ENCODE data around the gene PARD3.

The PARD3 gene

DNA sequence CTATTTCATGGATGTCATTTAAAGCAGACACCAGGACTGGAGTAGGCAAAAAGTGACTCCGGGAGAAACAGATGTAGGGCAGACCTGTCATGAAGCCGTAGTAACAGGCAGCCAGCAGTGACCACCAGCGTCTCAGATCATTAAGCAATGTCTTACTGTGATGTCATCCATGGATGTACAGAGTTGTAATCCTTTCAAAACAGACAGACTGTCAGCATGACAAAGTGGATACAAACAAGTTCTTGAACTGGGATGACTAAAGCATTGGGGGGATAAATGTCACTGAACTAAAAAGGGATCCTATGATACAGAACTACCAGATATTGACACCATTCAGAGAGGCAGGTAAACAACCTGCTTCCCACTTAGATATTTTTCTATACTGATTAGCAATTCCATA, 675.5 kb downstream of the PARD3 start:
- no peak for DNase-seq

DNA sequence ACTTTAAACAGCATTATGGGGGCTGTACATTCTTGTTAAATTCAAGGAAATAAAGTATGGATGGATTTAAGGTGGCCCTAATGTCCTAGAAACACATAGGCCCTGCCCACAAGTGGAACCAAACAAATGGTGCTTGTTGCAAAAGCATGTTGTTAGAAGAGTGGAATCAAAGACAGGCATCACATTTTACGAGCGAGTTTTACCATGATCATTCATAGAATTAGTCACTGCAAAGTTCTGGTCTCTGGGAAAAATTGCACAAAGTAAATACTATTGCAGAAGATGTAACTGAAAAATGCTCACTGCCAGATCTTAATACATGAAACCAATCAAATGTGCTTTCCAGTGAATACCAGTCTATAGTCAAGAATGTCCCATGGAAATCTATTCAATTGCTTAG, 677.1 kb downstream of the PARD3 start:
- DNase-seq = no peak

DNA sequence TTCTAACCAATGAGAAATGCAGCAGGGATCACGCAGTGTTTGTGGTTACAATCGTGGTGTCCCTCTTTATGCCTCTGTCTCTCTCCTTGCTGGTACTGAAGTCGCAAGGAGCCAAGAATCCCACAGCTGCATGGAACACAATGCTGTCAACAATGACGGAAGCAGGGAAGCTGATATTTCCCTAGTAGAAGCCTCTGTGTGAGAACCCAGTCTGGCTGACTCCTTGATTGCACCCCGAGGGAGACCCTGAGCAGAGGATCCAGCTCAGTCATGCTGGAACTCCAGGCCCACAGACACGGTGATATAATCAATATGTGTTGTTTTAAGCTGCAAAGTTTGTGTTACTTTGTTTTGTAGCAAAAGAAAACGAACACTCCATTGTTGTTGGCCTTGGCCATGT, 677.9 kb downstream of the PARD3 start:
- no peak for DNase-seq

DNA sequence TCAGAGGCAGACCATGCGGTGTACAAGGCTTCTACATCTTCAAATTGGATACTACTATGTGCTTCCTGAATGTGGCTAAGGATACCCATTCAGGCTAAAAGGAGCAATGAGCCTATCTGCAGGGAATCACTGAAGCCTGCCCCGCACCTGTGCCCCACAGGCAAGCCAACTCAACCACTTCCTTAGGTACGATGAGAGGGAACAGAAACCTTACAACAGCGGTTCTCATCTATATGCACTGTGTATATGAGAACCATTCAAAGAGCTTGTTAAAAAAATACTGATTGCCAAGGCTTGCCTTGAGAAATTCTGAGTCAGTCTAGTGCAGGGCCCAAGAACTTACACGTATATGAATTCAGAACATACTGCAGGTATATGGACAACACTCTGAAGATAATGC, 679.6 kb downstream of the PARD3 start:
- no peak for DNase-seq

DNA sequence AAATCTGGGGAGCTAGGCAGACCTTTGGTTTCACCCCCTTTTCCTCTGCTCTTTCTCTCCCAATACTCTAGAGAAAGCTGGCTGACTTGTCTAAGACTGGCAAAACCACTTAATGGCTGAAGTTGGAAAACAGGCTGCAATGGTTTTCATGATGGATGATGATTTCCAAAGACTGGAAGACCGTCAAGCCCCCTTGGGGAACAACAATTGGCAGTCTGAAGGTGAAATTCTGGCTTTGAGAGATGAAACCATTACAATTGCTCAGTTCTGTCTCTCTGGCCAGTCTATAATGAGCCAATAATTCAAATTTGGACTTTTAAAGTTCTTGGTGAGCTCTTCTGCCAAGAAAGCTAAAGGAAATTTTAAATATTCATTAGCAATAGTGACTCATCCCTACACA, 680.5 kb downstream of the PARD3 start:
- no peak for DNase-seq

DNA sequence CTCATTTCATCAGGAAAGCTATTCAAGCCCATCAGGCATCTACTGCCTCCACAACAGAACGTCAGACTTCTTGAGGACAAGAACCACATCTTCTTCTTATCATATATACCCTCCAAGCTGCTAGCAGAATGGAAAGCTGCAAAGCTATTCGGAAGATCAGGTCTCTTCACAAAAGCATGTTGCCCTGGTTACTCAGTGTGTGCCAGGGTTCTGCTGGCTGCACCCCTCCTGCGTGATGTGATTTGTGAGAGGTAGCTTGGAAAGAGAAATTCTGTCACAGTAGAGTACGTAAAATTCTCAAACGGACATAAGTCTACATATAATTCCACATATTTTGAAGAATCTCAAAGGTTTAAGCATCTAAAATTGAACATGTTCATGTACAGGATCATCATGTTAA, 681.7 kb downstream of the PARD3 start:
- no peak for DNase-seq

DNA sequence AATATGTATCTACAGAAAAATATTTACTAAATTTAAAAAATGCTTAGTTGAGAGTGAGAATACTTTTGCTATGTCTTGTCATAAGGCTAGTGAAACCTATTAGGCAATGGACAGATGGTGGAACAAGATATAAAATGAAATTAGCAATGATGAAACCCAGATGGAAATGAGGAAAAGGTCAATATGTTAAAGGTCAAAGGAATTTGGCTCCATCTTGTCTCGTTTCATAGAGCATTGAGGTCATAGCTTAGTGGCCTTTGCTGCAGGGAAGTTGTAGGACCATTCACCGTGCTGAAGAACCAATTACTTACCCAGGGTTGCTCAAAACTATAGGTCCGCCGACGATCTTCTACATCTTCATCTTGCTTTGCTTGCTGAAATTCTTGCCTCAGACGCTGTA, 683.9 kb downstream of the PARD3 start:
- DNase-seq = no peak

DNA sequence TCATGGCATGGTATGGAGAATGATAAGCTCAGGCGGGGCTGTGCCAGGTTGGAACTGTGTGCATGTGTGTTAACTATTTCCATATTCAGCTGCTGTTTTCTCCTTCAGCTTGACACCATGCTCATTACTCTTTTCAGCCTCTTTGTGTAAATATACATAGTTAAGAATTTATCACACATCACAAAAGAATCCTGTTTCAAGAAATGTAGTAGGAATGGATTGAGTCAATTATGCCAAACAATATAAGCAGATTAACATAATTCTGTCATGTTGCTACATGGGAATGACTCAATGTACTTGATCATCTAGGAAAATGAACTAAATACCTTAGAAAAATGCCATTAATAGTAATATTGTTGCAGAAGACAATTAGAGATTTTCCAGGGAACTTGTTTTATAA, 687.4 kb downstream of the PARD3 start:
- DNase-seq = no peak

DNA sequence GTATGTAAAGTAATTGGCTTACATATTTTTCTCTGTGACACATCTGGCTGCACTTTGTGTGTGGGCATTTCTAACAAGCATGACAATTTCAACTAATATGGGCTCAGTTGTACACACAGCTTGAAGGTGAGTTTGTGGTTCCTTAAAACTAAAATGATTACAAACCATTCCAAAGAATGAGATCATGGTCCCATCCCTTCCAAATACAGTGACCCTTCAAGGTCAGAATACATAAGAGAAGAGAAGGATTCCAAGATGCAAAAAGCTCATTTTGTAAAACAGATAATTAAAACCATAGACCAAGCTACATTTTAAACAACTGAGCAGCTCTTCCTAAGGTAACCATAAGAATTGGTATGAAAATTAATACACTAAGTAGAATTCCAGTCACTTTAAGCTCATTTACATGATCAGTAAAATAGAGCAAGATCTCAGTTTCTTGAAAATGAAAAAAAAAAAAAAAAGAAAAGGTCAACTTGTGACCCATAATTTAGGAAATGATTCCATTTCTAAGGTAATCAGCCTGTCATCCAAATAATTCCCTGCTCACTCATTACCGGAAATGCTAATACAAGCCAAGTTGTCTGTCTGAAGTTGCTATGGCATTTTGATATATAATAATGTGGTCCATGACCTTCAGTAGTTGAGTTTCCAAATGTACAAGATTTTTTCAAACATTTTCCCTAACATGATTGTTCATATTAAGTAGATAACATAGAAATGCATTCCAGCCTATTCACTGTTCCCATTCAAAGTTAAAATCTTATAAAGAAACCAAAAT, 688.5 kb downstream of the PARD3 start:
- no peak for DNase-seq

DNA sequence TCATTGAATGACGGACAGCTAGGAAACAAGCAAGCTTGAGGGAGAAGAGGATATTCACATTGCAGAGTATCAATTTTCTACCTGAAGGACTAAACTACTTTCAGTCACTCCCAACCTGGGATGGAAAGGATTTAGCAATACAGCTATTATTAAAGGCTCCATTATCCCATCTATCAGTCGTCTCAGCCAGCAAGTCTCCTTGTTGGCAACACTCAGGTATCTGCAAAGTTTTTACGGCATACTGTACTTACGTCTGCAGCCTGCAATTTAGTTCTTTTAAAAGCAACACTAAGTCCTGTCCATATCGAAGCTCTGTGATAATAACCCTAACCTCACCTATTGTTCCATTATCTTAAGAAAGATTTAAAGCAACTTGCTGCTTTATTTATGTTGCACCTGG, 689.4 kb downstream of the PARD3 start:
- no peak for DNase-seq

DNA sequence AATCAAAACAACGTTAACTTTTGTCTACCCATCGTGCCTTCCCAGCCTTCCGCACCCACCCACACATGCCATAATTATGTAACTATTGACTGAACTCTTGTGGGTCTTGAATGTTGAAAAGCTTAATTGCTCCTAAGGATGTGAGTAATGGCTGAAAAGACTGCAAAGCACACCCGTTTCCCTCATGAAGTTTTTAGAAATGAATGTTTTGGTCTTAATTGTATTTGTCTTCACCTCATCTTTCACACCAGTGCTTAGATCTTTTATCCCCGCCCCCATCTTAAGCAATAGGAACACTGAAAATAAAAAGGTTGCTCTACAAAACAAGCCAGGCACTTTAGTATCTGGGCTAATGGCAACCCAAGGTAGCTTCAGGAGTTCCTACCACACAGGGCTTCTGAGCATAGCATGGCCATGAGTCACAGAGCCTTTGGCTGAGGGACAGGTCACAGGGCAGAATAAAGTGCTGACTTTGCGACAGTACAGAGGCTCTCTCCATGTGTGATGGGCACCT, 690.5 kb downstream of the PARD3 start:
- no peak for DNase-seq

DNA sequence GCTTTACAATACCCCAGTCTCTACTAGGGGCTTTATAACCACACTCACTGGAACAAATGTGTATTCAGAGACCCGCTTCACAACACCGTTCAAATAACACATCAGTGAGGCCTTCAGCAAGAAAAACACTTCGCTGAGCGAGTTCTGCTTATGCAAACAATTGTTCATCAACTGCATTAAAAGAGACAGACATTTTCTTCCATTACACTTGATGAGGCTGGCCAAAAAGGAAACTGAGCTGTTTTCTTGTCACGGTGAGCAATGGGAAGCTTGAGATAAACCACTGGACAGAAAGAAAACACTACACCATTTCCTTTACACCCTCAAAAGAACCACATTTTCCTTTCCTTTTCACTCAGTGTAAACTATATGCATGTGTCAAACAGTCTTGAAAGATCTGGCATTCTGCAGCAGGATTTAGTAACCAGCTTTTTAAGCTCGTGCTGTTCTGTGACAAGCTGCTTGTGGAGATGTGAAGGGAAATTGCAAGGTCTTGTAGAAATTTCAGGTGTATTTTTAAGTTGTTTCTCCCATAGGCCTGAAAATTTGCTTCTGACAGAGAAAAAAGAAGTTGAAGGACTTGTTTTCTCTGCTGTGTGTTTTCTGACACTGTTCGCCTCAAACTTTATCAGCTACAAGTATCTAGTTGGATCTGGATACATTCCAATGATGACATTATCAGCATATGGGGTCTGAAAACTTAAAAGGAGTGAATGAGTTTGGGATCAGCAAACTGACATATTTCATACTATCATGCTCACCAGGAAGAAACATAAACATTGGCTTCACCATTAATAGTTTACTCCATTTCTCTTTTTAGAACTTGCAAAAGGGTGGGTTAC, 693.1 kb downstream of the PARD3 start:
- DNase-seq = no peak

DNA sequence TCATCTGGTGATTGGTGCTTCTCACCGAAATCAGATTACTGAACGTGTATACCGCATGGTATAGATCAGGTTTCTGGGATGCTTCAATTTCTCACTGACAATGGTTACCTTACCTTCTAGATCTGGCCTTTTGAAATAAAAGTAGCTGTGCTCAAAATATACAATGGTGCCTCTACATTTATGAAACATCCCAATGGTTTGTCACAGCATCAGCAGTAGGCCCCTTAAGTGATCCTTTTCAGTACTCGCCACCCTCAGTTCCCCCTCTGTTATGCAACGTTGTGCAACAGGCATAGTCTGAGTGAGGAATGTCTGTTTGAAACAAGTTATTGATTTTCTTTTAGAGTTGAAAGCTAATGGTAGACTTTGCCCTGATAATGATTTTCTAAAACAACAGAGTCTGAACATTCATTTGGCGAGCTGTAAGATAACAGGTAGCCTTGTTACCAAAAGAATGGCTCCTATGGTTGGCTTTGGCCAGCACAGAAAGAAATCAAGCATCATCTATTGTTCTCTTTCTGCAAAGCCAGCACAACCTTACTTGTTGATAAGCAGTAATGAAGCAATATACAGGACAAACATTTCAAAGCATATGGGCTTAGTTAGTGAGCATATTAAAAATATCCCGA, 693.9 kb downstream of the PARD3 start:
- DNase-seq = no peak

DNA sequence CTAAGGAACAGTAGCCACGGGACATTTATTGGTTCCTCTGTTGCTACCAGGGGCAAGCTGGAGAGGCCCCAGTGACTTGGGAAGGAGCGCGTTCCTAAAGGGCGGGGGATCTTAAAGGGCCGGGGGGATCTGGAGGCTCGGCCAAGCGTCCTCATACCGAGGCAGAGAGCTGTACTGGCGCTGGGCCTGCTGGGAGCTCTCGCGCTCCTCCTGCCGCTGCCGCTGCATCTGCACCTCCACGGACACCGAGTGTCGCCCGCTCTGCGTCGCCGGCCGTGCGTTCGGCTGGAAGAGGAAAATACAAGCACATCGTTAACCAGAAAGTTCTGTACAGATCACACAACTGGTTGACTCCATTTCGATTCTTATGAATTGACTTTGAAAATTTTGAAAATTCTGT, 695.6 kb downstream of the PARD3 start:
- no peak for DNase-seq

DNA sequence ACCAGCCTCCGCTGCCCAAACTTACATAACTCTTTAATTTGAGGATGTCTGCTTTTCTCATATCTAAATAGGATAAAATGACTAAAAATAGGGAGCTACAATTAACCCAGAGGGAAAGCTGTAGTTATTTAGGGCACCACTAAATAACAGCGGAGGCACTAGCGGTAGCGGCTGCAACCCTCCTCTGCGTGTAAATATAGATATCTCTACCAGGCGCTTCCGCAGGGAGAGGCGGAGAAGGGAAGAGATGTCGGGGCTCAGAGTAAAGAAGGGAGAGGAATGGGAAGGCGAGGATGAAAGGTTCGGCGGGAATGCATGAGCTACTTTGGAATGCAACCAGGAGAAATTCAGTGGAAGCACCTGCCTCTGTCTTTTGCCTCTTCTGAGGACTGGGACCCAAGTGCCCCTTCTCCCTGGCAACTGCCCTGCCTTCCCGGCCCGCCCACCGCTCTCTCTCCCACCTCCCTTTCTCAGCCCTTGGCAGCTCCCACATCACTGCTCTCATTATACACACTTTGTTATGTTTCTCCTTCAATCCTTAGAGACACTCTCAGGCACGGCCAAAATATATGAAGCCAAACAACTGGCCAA, 698.3 kb downstream of the PARD3 start:
- DNase-seq = no peak

DNA sequence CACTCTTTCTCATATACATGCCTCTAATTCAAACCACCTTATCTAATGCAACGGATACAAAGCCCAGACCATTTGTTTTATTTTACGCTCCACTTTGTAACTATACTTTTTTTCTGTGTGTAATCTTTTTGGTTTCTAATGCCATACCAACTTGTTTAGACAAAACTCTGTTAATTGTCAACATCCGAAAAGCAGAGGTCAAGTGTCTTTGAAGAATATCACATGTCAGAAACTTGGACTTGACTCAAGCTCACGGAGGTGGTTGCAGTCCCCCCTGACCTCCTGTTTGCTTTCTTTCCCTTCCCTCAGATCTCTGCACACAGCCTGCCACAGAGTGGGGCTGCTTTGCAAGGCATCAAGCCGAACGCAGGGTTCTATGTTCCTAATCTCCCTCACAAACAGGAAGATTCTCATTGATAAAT, 698.9 kb downstream of the PARD3 start:
- DNase-seq = no peak

DNA sequence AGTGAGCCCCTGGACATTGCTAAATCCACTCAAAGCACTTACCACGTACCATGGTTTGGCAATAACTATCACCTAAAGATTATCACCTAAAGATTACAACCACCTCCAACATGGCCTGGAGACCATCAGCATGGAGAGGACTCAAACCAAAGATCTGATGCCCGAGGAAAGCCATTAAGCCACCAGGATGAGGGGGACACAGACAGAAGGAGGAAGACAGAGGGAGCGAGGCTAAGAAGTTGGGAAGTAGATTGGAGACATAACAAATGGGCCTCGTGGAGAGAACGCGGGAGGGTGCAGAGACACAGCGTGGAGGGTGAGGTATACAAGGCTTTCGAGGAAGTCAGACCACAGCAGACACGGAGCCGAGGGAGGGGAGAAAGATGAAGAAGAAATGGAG, 700.2 kb downstream of the PARD3 start:
- DNase-seq = no peak

DNA sequence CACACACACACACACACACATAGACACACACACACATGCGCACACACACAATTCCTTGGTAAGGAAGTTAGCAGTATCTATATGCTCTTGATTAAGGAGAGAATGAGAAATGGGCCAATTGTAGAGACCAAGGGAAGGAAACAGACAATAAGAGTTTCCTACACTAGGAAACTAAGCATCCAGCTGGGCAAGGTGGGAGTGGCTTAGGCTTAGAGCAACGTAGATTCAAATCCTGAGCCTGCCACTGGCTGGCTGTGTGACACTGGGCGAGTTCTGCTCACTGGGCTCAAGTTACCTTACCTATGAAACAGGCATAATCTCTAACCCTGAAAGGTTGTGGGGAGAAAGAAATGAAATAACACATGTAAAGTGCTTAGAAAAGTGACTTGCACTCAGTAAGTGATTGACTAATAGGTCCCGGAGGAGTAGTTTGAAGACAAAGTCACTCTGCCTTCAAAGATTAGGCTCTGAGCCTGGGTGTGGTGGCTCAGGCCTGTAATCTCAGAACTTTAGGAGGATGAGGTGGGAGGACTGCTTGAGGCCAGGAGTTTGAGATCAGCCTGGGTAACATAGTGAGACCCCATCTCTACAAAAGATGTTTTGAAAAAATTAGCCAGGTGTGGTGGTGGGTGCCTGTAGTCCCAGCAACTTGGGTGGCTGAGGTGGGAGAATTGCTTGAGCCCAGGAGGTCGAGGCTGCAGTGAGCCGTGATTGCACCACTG, 701.4 kb downstream of the PARD3 start:
- DNase-seq = no peak

DNA sequence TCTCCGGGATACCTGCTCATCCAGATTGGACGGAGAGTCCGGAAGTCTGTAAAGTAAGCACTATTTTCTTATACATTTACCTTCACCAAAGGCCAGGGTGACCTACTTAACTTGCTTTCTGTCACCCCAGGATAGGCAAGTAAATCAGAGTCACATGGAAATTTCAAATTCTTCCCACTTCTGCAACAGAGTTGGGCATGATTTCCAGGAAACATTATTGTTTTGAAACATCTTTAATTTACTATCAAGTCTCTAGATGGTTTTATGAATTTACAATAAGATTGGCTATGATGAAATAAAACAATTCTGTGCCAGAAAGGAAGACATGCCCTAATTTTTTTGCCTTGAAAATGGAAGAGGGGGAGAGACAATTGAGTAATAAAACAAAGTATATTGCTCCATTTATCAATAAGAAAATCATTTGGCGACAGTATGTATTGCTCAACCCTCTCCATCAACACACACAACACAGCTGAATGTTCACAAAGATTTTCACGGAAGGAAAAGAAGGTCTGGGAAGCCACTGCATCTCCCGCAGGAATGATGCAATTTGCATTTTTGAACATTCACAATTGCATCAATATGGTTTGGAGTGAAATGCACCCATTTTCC, 702.8 kb downstream of the PARD3 start:
- no peak for DNase-seq

DNA sequence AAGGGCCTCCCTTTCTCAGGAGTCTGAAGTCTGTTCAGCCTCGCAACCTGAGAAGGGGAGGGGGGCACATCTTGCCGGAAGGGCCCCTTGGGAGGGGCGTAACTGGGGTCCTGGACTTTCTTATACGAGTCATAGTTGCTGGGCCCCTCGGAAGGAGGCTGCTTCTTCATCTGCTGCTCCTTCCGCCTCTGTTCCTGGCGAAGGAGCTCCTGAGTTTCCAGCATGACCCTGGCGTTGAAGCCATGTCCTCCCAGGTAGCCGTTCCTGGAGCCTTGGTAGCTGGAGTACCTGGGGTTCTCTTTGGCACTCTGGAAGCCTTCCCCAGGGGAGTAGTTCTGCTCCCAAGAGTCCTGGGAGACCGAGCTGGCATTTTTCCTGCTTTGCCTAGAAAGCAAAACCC, 703.9 kb downstream of the PARD3 start:
- no peak for DNase-seq

DNA sequence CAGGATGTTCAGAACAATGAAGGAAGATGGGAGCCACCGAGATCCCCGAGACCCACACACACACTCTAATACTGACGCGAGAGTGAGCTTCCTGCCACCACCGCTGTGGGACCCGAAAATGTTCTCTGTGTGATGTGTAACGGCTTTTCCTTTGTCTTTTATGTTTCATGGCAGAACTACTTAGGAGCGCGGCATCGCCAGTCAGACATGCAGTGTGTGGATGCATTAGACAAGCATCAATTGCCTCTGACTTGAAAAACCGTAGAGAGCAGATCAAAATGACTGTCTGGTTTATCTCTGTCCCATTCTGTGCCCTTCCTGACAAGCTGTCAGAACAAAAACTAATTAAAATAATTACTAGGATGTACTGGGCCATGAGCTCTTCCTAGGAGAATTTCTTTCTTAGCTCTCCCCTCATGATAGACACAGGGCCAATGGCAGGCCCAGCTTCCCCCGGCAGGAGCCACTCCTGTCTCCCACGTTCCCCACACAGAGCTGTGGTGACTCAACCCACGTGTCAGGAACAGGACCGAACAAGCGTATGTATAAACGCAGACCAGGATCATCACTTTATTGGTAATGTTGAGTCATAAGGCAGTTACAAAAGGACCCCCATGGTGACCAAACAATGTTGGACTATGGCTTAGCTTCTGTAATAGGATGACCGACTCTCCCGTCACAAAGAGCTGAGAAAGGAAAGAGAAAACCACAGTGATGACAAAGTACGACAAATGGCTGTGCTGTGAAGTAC, 705.0 kb downstream of the PARD3 start:
- no peak for DNase-seq
